CD14-positive monocyte (primary cell): ENCODE results near the gene IMMP2L. TPM values are rescaled to one million over a fixed set of nuclear protein-coding genes. Genes with fewer than 3 reads are reported as not detected.

Experiments used
- DNase-seq, 3 donors: peaks; one replicate each; pipeline ENCODE4 v3.0.0-alpha.2; 2011 to 2022
- H2AFZ ChIP-seq: 2 replicates; pipeline ENCODE4 v1.6.0; 2012; ENCODE audit warnings: mild to moderate bottlenecking, low read depth, low read length, inconsistent platforms; ENCODE audit not compliant: insufficient read depth, poor library complexity, severe bottlenecking
- H3K27ac ChIP-seq, 2 donors: 1 replicate in 1 of 2; 2 replicates in 1 of 2; pipeline ENCODE4 v1.5.1; 2012 to 2013; ENCODE audit warnings: low read length in 2 of 2, control low read depth in 1 of 2, inconsistent platforms in 1 of 2, low read depth in 1 of 2, mild to moderate bottlenecking in 1 of 2
- H3K27me3 ChIP-seq, 2 donors: one replicate each; pipeline versions ENCODE4 v1.6.0 to v1.6.1; 2011 to 2013; ENCODE audit warnings: low read length in 2 of 2; ENCODE audit not compliant: control insufficient read depth in 2 of 2, insufficient read depth in 2 of 2
- H3K36me3 ChIP-seq, 2 donors: replicated peaks in 1 of 2; 1 replicate in 1 of 2; 2 replicates in 1 of 2; pipeline versions ENCODE4 v1.5.1 to v1.6.1; 2012 to 2013; ENCODE audit warnings: low read length in 2 of 2, control low read depth in 1 of 2, inconsistent platforms in 1 of 2, mild to moderate bottlenecking in 1 of 2; ENCODE audit not compliant: insufficient read depth in 2 of 2, control insufficient read depth in 1 of 2
- H3K4me1 ChIP-seq, 2 donors: 1 replicate in 1 of 2; 2 replicates in 1 of 2; pipeline versions ENCODE4 v1.5.1 to v1.6.1; 2012 to 2013; ENCODE audit warnings: low read length in 2 of 2, control low read depth in 1 of 2, inconsistent platforms in 1 of 2, mild to moderate bottlenecking in 1 of 2, moderate library complexity in 1 of 2; ENCODE audit not compliant: insufficient read depth in 2 of 2, control insufficient read depth in 1 of 2
- H3K4me2 ChIP-seq: replicated peaks from 2 replicates; pipeline ENCODE3; 2012; ENCODE audit warnings: low read length, moderate library complexity, mild to moderate bottlenecking; ENCODE audit not compliant: poor library complexity, severe bottlenecking; ENCODE audit errors: extremely low read depth
- H3K4me3 ChIP-seq, 3 experiments: fragments of 200-600 bp in 1 of 3; sonication (generic) in 1 of 3; replicated peaks in 1 of 3; 1 replicate in 2 of 3; 2 replicates in 1 of 3; pipeline ENCODE4 v1.5.1; 2011 to 2013; ENCODE audit warnings: low read length in 3 of 3, mild to moderate bottlenecking in 3 of 3, control low read depth in 2 of 3, low read depth in 2 of 3, inconsistent platforms in 1 of 3, moderate library complexity in 1 of 3
- H3K79me2 ChIP-seq: 2 replicates; pipeline ENCODE4 v1.6.0; 2012; ENCODE audit warnings: mild to moderate bottlenecking, control low read depth, inconsistent platforms, low read length, moderate library complexity; ENCODE audit not compliant: insufficient read depth
- H3K9ac ChIP-seq: 2 replicates; pipeline ENCODE4 v1.6.0; 2017; ENCODE audit warnings: low read length, mild to moderate bottlenecking; ENCODE audit not compliant: insufficient read depth, poor library complexity, severe bottlenecking
- H3K9me3 ChIP-seq, 2 donors: replicated peaks in 1 of 2; 1 replicate in 1 of 2; 2 replicates in 1 of 2; pipeline versions ENCODE4 v1.5.1 to v1.6.1; 2012 to 2013; ENCODE audit warnings: low read length in 2 of 2, control low read depth in 1 of 2; ENCODE audit not compliant: control insufficient read depth in 1 of 2, insufficient read depth in 1 of 2
- H4K20me1 ChIP-seq: 2 replicates; pipeline ENCODE4 v1.6.0; 2012; ENCODE audit warnings: mild to moderate bottlenecking, low read length, control low read depth, moderate library complexity; ENCODE audit not compliant: insufficient read depth
- H3K27ac Mint-ChIP-seq, 7 donors: one replicate each; pipeline ENCODE4 v1.8.0; 2020; ENCODE audit warnings: mild to moderate bottlenecking in 7 of 7, mixed read lengths in 7 of 7, moderate library complexity in 6 of 7, inconsistent platforms in 2 of 7
- H3K27me3 Mint-ChIP-seq, 3 donors: one replicate each; pipeline ENCODE4 v1.8.0; 2021 to 2022; ENCODE audit warnings: low read depth in 3 of 3, mild to moderate bottlenecking in 3 of 3, mixed read lengths in 3 of 3, moderate library complexity in 3 of 3, inconsistent platforms in 1 of 3
- H3K36me3 Mint-ChIP-seq, 2 donors: one replicate each; pipeline ENCODE4 v1.8.0; 2020; ENCODE audit warnings: mixed read lengths in 2 of 2, inconsistent platforms in 1 of 2, mild to moderate bottlenecking in 1 of 2
- H3K4me1 Mint-ChIP-seq: one replicate; pipeline ENCODE4 v1.8.0; 2020; ENCODE audit warnings: mild to moderate bottlenecking, mixed read lengths
- H3K4me3 Mint-ChIP-seq, 2 donors: one replicate each; pipeline ENCODE4 v1.8.0; 2020; ENCODE audit warnings: mild to moderate bottlenecking in 2 of 2, mixed read lengths in 2 of 2, moderate library complexity in 1 of 2
- H3K9me3 Mint-ChIP-seq, 7 donors: one replicate each; pipeline ENCODE4 v1.8.0; 2020 to 2022; ENCODE audit warnings: mixed read lengths in 7 of 7, mild to moderate bottlenecking in 6 of 7, moderate library complexity in 6 of 7, inconsistent platforms in 2 of 7
- whole genome bisulfite sequencing: methylation state at CpG from one replicate; pipeline ENCODE4 v1.1.5; 2013; ENCODE audit warnings: missing lambda C conversion rate; ENCODE audit not compliant: insufficient coverage; 5-methylcytosine and 5-hydroxymethylcytosine counted together
- intact Hi-C, 2 donors: fragments of 100-400 bp; cut with micrococcal nuclease; formaldehyde crosslinking; loops; one replicate each; pipeline versions ENCODE4 v1.15.0 to v1.15.1; 2023
- polyA plus RNA-seq, 3 donors: library from polyadenylated mRNA; depleted of rRNA in 1 of 3; unstranded in 2 of 3; stranded (reverse) in 1 of 3; fragments of 300-500 nt in 2 of 3; fragments of >200 nt in 1 of 3; fragmentation: Illumina TruSeq in 2 of 3; gene quantifications; 1 replicate in 2 of 3; 2 replicates in 1 of 3; pipeline ENCODE4 v1.2.3, GENCODE V29; 2012 to 2021
- TF ChIP-seq, protein P1 (sequence below): fragments of 200-600 bp; IDR thresholded peaks from one replicate; pipeline ENCODE4 v1.8.0; 2022; ENCODE audit warnings: antibody characterized with exemption, mild to moderate bottlenecking

Gene IMMP2L
- polyA plus RNA-seq, 3 donors, result 1.9 to 6.4 (median 6.2) TPM

DNA sequence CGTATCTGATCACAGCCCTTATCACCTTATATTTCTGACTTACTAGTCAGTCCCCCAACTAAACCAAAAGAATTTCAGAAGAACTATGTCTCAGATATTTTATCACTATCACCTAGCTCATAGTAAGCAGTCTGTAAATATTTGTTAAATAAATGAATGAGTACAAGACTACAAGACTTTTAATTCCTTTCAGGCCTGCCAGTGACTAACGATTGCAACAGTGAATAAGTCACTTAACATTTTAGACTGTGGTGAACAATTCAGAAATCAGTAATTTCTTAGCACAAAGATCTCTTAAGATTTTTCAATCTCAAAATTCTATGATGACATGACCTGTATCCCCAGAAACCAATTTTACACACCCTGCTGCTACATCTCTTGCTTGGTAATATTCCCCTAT, 162.2 kb downstream of the IMMP2L start:
- Histone ChIP-seq H3K27ac (no peak overlapping the region), H3K9me3 (peaks cover 0 to 4% of the 10 kb centered on the region in 2 donors), H3K36me3 (no peaks in the 10 kb centered on the region), H3K4me2 (no peak overlapping the region), H3K27me3 (no peaks in the 10 kb centered on the region), H3K9ac (no peak overlapping the region), H3K4me3 (no peak overlapping the region), H3K4me1 (no peaks in the 10 kb centered on the region), H3K79me2 (no peaks in the 10 kb centered on the region), H2AFZ (no peak overlapping the region), H4K20me1 (no peaks in the 10 kb centered on the region)
- no peak overlapping the region for H3K27ac Mint-ChIP-seq
- no peak for DNase-seq
- intact Hi-C loops, result no loop called here
- WGBS, result 83% methylated on average over 1 of the region's 2 CpGs
- H3K27me3 Mint-ChIP-seq, result no peaks in the 10 kb centered on the region
- peaks cover 4 to 13% (median 8%) of the 10 kb centered on the region in 7 donors for H3K9me3 Mint-ChIP-seq
- no peak overlapping the region for H3K4me3 Mint-ChIP-seq
- no peaks in the 10 kb centered on the region for H3K4me1 Mint-ChIP-seq
- TF ChIP-seq, protein P1, sequence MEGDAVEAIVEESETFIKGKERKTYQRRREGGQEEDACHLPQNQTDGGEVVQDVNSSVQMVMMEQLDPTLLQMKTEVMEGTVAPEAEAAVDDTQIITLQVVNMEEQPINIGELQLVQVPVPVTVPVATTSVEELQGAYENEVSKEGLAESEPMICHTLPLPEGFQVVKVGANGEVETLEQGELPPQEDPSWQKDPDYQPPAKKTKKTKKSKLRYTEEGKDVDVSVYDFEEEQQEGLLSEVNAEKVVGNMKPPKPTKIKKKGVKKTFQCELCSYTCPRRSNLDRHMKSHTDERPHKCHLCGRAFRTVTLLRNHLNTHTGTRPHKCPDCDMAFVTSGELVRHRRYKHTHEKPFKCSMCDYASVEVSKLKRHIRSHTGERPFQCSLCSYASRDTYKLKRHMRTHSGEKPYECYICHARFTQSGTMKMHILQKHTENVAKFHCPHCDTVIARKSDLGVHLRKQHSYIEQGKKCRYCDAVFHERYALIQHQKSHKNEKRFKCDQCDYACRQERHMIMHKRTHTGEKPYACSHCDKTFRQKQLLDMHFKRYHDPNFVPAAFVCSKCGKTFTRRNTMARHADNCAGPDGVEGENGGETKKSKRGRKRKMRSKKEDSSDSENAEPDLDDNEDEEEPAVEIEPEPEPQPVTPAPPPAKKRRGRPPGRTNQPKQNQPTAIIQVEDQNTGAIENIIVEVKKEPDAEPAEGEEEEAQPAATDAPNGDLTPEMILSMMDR, result no peak
- H3K36me3 Mint-ChIP-seq, result no peaks in the 10 kb centered on the region

DNA sequence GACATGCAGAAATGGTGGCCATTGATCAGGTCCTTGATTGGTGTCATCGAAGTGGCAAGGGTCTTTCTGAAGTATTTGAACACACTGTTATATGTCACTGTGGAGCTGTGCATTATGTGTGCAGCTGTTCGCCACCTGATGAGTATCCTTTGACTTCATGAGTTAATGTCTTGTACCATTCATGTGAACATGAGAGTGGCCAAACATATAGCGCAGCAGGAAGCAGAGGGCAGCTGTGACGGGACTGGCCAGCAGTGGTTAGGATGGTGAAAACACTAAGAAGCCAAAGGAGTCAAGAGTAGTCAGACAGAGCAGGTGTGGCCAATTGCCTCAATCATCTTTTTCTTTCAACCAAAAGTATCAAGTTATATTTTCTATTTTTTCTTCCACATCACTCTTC, 167.4 kb downstream of the IMMP2L start:
- H4K20me1 ChIP-seq, result no peaks in the 10 kb centered on the region
- WGBS, result 97% methylated on average over 4 of the region's 4 CpGs
- Mint-ChIP-seq H3K9me3 (peaks cover 3 to 11% (median 8%) of the 10 kb centered on the region in 7 donors), H3K36me3 (no peaks in the 10 kb centered on the region), H3K27ac (no peak overlapping the region), H3K4me1 (no peaks in the 10 kb centered on the region), H3K27me3 (no peaks in the 10 kb centered on the region), H3K4me3 (no peak overlapping the region)
- H3K4me2 ChIP-seq, result no peak overlapping the region
- no peaks in the 10 kb centered on the region for H3K27me3 ChIP-seq
- no peak overlapping the region for H3K4me3 ChIP-seq
- H3K79me2 ChIP-seq, result no peaks in the 10 kb centered on the region
- H3K27ac ChIP-seq, result no peak overlapping the region
- no peaks in the 10 kb centered on the region for H3K4me1 ChIP-seq
- peaks cover 0 to 7% of the 10 kb centered on the region in 2 donors for H3K9me3 ChIP-seq
- H3K9ac ChIP-seq, result no peak overlapping the region
- no peak overlapping the region for H2AFZ ChIP-seq
- TF ChIP-seq, protein P1, result no peak
- DNase-seq, result no peak
- intact Hi-C loops, result no loop called here
- H3K36me3 ChIP-seq, result no peaks in the 10 kb centered on the region
